ENCODE measurements around the gene COMTD1.
"Not testable (repeated sequence)": the region's sequence is repeated elsewhere in the genome, so short reads cannot be mapped to it uniquely, and the experiment has no call there.

Gene COMTD1

GRCh38 chr10:75191821-75192568, 43.8 kb downstream of the COMTD1 start:
- DNase-seq = no peak

- DNase-seq = no peak
These were observed 46.3 kb downstream of the COMTD1 start for GRCh38 chr10:75189266-75190096.

- DNase-seq = not testable (repeated sequence)
These were observed 47.2 kb downstream of the COMTD1 start for GRCh38 chr10:75188522-75188921.

GRCh38 chr10:75187961-75188426, 47.8 kb downstream of the COMTD1 start:
- no peak for DNase-seq

DNA sequence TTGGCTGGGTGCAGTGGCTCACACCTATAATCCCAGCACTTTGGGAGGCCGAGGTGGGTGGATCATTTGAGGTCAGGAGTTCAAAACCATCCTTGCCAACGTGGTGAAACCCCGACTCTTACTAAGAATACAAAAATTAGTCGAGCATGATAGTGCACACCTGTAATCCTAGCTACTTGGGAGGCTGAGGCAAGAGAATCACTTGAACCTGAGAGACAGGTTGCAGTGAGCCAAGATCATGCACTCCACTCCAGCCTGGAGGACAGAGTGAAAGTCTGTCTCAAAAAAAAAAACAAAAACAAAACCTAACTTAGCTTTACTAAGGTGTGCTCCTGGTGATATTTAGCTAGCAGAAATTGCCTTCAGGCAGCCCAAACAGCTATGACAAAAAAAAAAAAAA, 49.4 kb downstream of the COMTD1 start:
- DNase-seq = no peak
